Measurements from ENCODE around the gene RNF167.

DNA sequence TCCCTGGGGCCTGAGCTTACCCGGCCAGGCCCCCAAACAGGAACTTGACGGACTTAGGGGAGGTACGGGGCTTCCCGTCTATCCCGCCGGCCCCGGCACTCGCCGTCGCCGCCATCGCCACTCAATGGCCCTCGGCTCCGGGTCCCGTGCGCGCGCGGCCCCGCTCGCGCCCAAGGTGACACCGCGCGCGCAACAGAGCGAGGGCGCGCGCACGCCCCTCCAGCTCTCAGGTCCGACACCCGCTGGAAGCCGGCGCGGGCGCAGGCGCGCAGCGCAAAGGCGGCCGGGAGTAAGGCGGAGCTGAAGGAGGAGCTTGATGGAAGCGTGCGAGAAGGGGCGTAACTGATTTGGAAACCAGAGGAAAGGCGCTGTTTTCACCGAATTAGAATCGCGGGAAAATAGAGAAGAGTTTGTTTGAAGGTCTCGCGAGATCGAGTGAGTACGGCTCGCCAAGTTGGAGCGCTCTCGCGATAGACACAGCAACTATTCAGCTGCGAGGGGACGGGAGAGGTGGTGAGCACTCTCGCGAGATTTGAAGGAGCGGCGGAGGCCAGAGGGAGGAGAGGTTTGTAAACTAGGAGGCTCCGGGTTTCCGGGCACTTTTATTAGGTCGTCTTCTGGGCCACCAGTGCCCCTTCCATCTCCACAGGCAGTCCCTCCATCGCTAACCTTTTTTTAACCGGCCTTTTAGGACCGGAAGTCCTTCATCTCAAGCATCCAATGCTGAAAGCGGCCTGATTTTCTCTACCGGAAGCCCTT lies at the start of gene RNF167, which contains the start of gene SLC25A11:
- TF ChIP-seq EP300 (IDR thresholded peaks at IDR 0.05; ENCODE audit: borderline replicate concordance) (no peak), RAD21 (IDR thresholded peaks at IDR 0.05; ENCODE audit: low read depth) (no peak; the same call in 1 of the 2 replicates), TEAD4 (IDR thresholded peaks at IDR 0.05) (no peak), YY1 (IDR thresholded peaks at IDR 0.05; ENCODE audit: low read depth) (peak; percentile 85)
